ENCODE data around the gene STAG1. TPM values are rescaled to one million over a fixed set of nuclear protein-coding genes. Genes with fewer than 3 reads are reported as not detected.

Gene STAG1
- total and polyA plus RNA-seq, 9 of the 15 experiments (the other 6 are each of a cell fraction or from before 2014, with no cell fraction given), result 2.7 to 17.7 (median 8.8) TPM

- TF ChIP-seq MYC (IDR thresholded peaks at IDR 0.05; ENCODE audit: low read depth, low read length) (0 out of 2 replicates have a peak, but pooled peaks have one; percentile 24), MYC (CRISPR knock-in tag; IDR thresholded peaks at IDR 0.05; ENCODE audit: borderline replicate concordance, low read depth) (no peak), RBM15 (IDR thresholded peaks at IDR 0.05; ENCODE audit: insufficient read depth, low read length) (no peak), BRF1 (IDR thresholded peaks at IDR 0.05; ENCODE audit: borderline replicate concordance, extremely low read depth, insufficient read length) (no peak), IRF1 (CRISPR knock-in tag; IDR thresholded peaks at IDR 0.05; ENCODE audit: borderline replicate concordance) (no peak), NFYB (IDR thresholded peaks at IDR 0.05; ENCODE audit: extremely low read depth, insufficient read length) (no peak), ATF6 (CRISPR knock-in tag; IDR thresholded peaks at IDR 0.05) (no peak), POLR3G (IDR thresholded peaks at IDR 0.05; ENCODE audit: extremely low read depth, insufficient read length, insufficient replicate concordance) (no peak), ZNF121 (CRISPR knock-in tag; conservative IDR thresholded peaks at IDR 0.05) (no peak), CLOCK (CRISPR knock-in tag; IDR thresholded peaks at IDR 0.05; ENCODE audit: borderline replicate concordance) (no peak), RERE (CRISPR knock-in tag; IDR thresholded peaks at IDR 0.05; ENCODE audit: borderline replicate concordance) (no peak), ZFP30 (CRISPR knock-in tag; IDR thresholded peaks at IDR 0.05; ENCODE audit: borderline replicate concordance) (no peak), ZBTB43 (CRISPR knock-in tag; IDR thresholded peaks at IDR 0.05) (no peak), TAF7 (tag; IDR thresholded peaks at IDR 0.05) (no peak)
Observed at GRCh38 chr3:136343873-136344555, 408.2 kb downstream of the STAG1 start (continued).

Measured in K562 (cell line).